Measurements from ENCODE around the gene ZCCHC14.

DNA sequence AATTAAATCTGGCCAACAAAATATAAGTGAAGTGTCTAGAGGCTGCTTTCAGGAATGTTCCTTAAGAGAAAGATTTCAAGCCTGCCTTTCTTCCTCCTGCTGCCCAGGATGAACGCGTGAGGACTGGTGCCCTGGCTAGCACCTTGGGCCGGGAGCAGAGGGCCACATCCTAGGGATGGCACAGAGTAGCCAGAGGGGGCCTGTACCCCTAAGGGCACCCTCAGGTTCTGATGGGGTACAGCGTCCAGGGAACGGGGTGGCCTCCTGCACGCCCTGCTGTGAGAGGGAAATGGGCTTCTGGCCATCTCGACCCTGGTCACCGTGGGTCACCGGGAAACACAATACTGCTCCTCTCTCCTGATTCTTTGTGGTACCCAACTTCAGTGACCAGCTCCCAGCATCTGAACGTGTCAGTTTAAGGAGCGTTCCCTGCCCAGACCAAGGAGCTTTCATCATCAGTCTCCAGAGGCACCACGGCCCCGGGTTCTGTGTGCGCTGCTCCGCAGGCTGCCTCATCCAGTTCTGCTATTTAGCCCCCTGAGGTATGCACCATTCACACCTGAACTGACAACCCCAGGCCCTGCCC, 60.4 kb downstream of the ZCCHC14 start:
- TF ChIP-seq EZH2 (IDR thresholded peaks at IDR 0.05; ENCODE audit: insufficient read depth, poor library complexity, severe bottlenecking) (no peak), EZH2phosphoT487 (IDR thresholded peaks at IDR 0.05; ENCODE audit: insufficient read depth, low read depth) (no peak)
